ENCODE data around the gene RPL31.

The RPL31 gene

DNA sequence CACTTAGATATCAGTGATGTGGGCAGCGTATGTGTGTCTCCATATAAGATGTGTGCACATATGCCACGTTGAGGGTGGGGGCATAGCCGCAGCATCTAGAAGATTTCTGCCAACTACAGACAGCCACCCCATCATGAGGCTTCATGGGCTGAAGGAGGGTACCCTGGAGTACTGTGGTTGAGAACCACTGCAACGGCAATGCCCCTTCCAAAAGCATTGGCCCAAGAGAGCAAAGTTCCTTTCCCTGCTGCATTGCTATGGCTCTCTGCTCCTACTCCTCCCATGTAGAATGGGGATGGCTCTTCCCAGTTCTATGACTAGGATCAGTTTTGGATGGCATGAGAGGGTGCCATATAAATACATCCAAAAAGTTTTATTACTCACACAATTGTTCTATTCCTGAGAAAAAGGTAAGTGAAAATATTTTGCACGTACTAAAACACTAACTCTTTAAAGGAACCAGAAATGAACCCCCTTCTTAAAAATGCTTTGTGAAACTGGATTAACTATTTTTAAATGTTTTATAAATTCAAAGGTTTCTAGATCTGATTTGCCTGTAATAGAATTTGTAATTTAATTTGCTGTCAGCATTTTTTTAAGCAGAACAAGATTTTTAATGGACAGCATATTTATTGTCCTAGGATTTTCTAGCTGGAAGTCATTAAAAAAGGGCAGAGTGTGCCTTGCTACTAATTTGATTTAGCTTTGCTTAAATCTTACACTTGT lies 4.4 kb upstream of the RPL31 start:
- no peak for DNase-seq

DNA sequence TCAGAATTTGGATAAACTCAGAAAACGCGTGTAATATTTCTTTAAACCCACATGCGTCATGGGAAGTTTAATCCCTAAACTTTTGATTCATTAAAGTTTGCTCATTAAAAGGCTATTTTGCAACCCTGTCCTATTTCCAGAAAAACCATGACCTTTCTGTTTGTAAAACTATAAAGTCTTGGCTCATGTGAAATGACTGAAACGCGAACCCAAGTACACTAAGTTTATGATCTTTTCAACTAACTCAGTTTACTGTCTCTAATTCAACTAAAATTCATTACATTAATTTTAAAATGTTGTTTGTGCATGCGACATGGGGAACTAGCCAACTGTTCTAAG lies 3.9 kb upstream of the RPL31 start:
- no peak for DNase-seq

DNA sequence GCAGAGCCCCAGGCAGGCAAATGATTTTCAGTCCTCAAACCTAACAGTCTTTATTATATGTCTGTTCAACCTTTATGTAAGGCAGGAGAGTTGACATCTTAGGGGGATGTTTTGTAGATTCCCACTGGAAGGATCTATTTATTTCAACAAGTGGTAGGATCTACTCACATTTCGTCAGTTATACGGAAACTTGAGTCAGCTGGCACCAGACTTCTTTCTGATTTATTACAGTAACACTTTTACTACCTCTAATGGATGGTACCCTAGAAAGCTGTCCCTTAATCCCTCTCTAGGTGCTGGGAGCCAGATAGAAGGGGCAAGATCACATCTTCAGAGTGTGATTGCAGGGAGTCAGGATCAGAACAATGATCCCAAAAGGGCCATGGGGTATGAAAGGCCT lies 2.1 kb upstream of the RPL31 start:
- DNase-seq: no peak

DNA sequence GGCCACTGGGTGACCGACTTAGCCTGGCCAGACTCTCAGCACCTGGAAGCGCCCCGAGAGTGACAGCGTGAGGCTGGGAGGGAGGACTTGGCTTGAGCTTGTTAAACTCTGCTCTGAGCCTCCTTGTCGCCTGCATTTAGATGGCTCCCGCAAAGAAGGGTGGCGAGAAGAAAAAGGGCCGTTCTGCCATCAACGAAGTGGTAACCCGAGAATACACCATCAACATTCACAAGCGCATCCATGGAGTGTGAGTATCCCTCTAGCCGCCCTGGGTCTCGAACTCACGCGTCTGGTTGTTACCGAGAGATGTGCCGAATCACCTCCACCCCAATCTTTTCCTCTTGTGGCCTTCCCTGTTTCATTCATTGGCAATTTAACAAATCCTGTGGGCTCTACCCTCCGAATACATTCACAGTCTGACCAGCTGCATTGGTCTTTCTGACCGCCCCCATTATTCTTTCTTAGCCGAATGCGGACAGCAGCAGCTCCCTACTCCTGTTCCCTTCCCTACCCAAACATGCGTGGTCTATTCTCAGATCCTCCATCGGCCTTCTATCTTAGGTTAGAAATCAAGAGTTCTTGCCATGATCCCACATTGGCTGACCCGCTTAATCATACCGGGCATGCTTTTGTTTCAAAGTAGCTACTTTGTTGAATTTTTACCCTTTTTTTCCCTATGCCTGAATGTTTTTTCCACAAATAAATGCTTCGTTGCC lies 631 bp downstream of the RPL31 start:
- DNase-seq: no peak

DNA sequence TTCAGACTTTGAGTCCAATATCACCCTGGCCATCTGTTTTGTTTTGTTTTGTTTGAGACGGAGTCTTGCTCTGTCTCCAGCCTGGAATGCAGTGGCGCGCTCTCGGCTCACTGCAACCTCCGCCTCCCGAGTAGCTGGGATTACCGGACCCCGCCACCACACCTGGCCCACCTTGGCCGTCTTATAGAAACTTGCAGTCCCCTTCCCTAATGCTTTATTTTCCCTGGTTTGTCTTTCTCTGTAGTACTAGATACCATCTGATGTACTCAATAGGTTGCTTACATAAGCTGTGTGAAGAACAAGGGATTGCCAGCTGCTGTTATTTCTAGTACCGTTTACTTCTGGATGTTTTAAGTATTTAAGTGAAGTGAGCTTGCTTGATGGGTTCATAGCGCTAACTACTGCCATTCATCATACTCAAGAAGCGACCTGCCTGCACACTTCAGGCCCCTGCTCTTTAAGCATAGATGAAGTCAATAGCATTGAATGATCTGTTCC lies 1.2 kb downstream of the RPL31 start:
- DNase-seq: no peak

DNA sequence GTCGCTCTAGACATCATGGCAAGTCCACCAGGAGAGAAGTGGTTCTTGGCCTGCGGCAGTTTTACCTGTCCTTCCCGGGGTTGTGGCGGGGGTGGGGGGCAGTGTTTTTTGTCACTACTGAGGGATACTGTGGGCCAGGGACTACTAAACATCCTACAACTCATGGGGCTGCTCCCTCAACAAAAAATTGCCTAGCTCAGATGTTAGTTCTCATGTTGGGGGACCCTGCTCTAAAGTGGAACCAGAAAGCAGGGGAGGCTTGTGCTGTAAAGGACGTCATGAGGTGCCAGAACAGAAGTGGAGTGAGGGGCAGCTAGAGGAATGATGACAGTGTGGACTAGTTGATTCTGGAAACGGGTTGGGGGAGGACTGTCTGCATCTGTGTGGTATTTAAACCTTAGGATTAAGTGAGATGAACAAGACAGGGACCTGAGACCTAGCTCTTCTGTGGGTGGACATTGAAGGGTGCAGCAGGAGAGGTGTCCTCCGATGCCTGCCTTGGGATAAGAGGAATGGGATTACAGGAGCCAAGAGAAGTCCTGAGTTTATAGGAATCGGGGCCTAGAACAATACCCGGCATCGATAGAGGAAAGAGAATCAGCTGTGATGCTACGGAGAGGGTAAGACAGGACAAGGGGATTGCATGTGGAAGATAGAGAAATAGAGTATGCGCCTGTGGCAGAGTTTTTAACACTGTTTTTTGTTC lies 2.7 kb downstream of the RPL31 start:
- DNase-seq: no peak

DNA sequence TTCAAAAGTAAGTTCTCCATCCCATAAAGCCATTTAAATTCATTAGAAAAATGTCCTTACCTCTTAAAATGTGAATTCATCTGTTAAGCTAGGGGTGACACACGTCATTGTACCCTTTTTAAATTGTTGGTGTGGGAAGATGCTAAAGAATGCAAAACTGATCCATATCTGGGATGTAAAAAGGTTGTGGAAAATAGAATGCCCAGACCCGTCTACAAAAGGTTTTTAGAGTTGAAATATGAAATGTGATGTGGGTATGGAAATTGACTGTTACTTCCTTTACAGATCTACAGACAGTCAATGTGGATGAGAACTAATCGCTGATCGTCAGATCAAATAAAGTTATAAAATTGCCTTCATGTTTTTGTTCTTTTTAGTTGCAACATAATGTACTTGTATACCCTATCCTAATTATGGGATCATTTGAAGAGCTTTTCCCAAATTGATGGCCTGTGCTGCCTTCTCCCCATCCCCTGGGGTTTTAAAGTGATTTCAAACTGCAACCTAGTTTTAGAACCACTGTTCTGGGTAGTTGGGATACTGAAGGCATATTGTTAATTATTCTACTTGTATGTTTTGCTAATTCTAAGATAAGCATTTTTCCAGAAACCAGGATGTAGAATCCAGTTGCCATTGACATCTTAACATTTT lies 4.1 kb downstream of the RPL31 start:
- DNase-seq: no peak

DNA sequence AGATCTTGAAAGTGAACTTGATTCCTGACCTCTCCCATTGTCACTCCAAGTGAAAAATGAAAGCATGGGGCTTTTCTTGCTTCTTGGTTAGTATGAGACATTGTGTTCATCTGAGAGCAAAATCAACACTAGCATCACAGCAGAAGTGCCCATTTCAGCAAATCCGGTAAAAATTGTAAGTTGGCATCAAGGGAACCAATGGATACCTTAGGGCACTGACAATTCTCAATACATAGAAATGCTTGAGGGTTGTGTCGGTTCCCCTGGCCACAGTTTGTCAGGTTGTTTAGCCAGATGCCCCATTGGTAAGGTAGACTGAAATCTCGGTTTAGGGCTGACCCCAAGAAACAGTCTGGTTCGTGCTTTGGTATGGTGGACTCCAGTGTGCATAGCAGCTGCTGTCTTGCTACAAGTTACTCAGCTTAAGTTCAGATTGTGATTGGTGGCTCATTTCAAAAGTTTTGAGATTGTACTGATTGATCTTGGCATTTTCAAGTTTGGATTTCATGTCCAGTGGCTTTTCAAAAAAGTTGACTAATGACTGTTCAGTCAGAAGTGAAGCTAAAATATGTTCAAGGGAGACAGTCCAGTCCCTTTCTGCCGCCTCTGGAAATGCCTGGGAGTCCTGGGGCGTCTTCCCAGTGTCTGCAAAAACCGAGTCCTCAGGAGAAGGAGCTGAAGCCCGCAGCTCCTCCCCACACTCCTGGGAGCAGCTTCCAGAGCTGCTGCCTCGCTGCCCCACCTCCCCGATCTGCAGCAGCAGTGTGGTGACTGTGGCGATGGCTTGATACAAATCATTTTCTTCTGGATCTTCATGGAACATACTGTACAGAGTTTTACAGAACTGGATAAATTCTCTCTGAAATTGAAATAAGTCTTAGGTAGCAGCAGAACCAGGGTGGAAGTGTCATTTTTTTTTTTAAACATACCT lies 5.6 kb downstream of the RPL31 start:
- DNase-seq: no peak

DNA sequence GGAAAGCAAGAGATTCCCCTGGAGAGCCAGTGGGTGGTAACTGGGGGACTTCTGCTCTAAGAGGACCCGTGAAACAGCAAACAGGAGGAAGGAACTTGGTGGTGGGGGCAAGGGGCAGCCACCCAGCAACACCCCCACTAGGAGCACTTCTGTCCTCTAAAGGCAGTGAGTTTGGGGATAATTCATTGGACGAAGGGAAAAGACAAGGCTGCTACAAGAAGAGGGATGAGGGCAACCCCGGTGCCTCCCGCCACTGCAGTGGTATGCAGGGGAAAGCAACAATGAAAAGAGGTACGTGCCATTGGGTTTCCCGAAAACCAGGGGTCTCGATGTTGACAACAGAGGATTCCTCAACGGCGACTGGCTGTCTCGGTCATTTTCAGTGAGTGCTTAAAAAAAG lies 9.1 kb downstream of the RPL31 start:
- DNase-seq: no peak

DNA sequence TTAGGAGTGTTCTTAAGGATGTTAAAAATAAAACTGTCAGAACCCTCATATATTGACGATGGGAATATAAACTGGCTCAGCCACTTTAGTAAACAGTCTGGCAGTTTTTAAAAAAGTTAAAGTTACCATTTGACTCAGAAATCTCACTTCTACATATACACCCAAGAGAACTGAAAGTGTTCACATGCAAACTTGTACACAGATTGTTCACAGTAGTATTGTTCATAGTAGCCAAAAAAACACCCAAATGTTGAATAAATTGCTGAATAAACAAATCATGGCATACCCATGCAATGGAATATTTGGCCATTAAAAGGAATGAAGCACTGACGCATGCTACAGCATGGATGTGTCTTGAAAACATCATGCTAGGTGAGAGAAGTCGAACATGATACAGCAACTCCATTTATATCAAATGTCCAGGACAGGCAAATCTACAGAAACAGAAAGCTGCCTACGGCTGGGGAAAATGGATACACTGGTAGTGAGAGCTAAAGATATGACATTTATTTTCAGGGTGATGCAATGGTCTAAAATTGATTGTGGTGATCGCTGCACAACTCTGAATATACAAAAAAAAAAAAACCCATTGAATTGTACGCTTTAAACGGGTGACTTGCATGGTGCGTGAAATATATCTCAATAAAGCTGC lies 10.1 kb downstream of the RPL31 start:
- DNase-seq: no peak

DNA sequence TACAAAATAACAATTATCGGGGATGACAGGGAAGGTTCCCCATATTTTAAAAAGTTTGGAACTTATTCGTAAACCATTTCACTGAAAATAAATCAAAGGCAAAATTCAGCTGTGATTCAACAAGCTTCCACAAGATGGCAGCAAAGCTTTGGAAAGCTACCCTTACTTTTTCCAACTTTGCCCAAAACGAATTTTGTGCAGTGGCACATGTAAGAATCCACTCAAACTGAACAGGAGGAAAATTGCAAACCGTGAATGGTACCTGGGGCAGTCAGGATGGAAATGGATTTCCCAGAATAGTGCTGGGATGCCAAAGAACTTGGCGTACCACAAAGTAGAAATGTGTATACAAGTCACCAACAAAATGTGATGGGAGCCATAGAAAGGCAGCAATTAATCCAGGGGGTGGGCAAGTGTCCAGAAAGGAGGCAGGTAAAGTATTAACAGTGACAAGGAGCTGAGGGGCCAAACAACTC lies 10.7 kb downstream of the RPL31 start:
- no peak for DNase-seq

DNA sequence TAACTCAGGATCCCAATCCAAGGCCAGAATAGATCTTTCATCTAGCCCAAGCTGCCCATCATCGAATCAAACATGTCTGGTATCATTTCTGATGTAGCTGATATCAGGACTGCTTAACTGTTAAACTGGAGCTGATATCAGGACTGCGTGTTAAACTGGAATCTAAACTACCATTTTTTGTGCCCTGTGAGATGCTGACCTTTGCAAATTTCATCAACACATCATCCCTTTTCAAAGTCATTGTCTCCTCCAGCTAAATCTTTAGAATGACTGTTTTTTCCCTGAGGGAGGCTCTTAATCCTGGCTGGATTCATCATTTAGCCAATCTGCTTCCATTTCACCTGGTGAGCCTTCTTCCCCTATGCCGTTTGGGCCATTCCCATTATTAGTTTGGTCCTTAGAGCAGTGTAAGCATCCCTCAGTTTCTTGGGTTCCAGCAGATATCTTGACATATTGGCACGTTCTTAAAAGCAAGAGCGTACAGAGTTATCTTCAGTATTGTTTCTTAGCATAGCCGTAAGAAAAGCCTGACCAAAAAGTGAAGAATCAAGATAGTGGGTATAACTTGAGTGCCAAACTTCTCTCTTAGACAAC lies 12.3 kb downstream of the RPL31 start:
- DNase-seq: no peak

DNA sequence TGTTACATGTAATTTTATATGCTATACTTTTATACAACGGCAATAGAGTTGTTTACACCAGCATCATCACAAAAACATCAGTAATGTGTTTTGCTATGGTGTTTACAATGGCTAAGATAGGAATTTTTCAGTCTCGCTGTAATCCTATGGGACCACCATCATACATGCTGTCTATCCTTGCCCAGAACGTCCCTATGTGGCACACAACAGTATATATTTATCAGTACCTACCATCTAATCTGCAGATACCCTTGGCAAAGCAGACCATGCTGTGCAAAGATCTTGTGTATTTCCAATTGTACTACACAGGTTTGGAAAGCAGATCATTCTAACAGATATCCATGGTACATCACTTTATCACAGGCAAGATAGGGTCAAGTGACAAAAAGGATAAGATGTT lies 15.3 kb downstream of the RPL31 start:
- DNase-seq: no peak

DNA sequence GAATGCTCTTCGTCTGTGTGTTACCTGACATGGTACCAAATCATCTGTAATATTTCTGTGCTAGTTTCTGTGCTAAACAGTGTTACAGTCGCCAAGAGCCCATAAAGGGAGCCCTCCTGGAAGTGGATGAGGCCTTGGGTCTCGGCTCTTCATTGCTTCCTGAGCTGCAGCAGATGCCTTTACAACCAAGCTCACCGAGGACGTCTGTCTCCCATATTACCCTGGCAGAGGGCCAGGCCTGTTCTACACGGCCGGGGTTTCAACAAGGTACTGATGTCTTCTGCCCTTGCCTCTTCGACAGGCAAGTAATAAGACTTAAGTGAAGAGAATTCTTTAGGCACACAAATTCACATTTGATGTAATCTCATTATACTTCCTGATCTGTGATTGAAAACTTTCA lies 16.8 kb downstream of the RPL31 start:
- DNase-seq: no peak

DNA sequence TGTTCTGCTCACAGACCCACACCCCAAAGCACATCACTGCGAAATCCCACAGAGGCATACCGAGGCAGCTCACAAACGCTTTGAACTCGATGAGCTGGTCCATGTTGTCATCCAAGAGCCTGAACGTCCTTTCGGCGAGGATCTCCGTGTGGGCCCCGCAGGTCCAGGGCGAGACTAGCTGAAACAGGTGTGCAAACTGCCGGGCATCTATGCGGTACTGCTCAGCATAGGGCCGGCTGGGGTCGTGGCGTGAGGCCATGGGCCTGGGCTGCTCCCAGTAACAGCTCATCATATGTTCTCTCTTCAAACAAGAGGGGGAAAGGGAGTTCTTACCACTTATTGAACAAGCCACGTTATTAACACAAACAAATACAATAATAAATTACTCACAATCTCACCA lies 20.1 kb downstream of the RPL31 start:
- no peak for DNase-seq

DNA sequence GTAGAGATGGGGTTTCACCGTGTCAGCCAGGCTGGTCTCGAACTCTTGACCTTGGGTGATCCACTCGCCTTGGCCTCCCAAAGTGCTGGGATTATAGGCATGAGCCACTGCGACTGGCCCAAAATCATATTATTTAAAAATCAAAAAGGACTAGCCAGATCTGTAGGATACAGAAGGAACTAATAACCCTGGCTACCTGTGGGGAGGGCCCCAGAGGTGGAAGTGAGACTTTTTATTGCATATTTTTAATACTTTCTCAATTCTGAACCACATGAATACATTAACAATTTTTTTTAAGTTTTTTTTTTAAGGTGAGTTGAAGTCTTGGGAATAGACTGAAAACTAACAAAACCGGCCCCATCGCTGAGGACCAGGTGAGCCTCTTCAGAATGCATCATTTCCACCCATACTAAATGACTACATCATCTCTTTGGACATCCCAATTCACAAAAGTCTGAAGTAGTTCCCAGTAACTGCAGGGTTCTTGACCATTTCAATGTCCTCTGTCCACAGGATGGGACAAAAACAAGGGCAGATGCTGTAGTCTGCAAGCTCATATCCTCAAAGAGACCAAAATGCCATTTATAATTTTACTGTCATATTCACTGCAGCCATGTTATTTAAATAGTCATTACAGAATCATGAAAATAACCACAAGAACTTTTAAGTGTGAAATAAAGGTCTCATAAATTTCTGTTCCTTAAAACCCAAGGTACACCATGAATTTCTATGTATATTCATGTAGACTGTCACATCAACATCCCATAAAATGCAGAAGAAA lies 21.4 kb downstream of the RPL31 start:
- DNase-seq: no peak

DNA sequence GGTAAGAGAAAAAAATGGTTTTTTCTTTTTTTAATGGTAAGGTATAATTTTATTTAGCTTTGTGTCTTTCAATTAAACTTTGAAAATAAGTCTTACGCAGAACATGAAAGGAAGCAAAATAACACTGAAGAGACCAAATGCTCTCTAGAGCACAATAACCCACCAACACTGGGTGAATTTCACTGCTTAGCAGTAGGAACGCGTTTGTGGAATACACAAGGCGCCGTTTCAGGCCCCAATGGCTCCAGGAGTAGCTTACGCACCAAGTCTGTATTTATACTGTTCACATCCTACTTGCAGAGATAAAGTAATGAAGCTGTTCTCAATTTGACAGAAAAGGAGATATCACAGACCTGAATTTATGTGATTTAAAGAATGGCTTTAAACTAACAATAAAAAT lies 23.5 kb downstream of the RPL31 start:
- no peak for DNase-seq

DNA sequence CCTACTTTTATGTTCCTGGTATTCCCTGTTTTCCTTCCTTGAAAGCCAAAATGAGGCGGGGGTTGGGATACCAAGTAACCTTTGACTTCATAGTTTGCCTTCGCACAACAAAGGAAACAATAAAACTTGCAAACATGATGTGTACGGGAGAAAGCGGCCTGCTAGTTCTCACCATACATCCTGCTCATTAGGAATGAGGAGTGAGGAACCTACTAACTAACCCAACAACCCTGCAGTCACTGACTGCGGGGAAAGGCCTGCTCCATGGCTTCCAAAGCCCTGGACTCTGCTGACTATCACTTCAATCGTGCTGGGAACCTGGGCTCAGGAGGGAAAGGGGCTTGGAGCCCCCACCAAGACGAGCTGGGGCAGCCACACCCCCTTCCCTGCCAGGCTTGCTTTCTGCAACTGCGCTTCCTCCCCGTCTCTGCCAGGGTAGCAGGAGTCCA lies 24.2 kb downstream of the RPL31 start:
- no peak for DNase-seq

DNA sequence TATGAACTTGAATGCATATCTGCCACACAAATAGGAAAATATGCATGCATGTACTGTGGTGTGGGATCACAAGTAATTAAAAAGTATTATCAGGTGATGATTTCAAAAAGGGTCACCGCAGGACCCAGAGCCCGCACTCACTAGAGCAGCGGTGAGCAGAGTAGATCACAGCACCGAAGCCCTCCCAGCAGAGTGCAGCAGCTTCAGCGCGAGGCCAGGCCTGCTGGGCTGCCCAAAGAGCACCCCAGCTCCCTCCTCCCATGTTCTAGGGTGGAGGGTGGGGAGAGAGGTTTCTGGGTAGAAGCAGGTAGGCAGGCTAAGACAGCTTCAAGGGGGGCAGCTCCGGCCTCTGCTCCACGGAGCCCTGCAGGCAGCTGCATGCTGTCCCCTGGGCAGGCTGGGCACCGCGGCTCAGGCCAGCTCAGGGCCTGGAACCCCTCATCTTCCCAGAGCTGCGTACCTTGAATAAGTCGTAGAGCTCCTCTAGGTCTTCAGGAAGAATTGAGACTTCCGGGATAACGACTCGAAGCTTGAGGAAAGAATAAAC lies 24.9 kb downstream of the RPL31 start:
- no peak for DNase-seq

DNA sequence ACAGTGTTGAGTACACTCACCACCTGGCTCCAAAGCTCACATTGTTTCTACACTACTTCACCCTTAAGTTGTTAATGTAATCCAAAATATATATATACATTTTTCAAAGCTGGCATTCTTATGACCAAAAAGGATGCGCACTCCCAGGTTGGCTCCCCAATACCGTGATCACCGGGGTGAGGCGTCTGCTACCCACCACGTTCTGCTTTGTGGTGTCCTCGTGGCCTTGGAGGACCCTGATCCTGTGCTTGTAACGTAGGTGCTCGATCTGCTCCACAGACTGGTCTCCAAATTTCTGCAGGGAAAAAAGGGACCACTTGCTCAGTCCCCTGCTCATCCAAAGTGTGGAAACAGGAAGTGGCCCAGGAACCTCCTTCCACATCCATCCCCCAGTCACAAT lies 25.8 kb downstream of the RPL31 start:
- no peak for DNase-seq
